IMR-90 (cell line): ENCODE results near the gene POR.

Experiments
- CEBPB ChIP-seq: IDR thresholded peaks from 2 replicates; pipeline ENCODE4 v1.6.1; 2012; ENCODE audit warnings: low read depth, low read length, improper control_type of control experiment
- MAFK ChIP-seq: IDR thresholded peaks from 2 replicates; pipeline ENCODE4 v1.6.1; 2012; ENCODE audit warnings: low read depth, low read length, improper control_type of control experiment
- POLR2A ChIP-seq: IDR thresholded peaks from 2 replicates; pipeline ENCODE4 v1.6.1; 2012; ENCODE audit warnings: mild to moderate bottlenecking, low read depth, low read length
- RCOR1 ChIP-seq: IDR thresholded peaks from 2 replicates; pipeline ENCODE4 v1.6.1; 2012; ENCODE audit warnings: mild to moderate bottlenecking, low read length, improper control_type of control experiment; ENCODE audit not compliant: insufficient replicate concordance
- RFX5 ChIP-seq: IDR thresholded peaks from 2 replicates; pipeline ENCODE4 v1.8.0; 2012; ENCODE audit warnings: low read depth, mild to moderate bottlenecking, low read length, moderate library complexity
- TF ChIP-seq, protein P1 (sequence below): conservative IDR thresholded peaks from 2 replicates; pipeline ENCODE4 v1.5.1; 2012; ENCODE audit warnings: mild to moderate bottlenecking, low read depth, low read length, improper control_type of control experiment
- TF ChIP-seq, protein P2 (sequence below): fragments of 150-350 bp; IDR thresholded peaks from 2 replicates; pipeline ENCODE4 v1.6.1; 2017; ENCODE audit warnings: mild to moderate bottlenecking, antibody characterized with exemption, low read length, low read depth

DNA sequence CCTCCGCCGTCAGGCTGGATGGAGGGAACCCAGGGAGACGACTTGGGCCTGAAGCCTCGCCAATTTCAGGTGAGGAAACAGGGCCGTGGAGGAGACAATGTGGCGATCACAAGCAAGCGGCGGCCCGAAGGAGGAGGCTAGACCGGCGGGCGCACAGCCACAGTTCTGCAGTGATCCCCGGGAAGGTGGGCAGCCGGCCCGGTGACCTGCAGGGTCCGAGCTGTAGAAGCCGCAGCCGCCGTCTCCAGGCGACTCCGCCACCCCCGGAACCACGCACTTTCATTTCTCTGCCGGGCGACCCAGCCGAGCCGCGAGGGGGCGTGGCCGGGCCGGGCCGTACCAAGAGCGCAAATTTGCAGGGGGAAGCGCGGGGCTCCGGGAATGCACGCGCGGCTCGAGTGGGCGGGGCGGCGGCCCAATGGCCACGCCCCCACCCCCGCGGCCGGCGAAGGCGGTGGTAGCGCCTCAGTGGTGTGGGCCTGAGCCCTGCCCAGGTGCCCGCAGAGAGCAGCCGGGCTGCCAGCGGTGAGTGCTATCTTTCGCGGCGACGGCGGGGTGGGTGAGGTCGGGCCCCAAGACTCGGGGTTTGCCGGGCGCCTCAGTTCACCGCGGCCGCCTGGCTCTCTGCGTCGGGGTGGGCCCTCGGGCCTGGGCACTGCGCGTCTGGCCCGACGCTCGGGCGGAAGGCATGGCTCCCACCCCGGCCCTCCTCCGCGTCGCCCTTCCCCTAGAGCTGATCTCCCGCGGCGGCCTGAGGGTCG is at the start of gene POR:
- TF ChIP-seq POLR2A (peak; percentile 99), RCOR1 (peak; percentile 42), RFX5 (no peak), CEBPB (no peak), MAFK (no peak)
- TF ChIP-seq, protein P1, sequence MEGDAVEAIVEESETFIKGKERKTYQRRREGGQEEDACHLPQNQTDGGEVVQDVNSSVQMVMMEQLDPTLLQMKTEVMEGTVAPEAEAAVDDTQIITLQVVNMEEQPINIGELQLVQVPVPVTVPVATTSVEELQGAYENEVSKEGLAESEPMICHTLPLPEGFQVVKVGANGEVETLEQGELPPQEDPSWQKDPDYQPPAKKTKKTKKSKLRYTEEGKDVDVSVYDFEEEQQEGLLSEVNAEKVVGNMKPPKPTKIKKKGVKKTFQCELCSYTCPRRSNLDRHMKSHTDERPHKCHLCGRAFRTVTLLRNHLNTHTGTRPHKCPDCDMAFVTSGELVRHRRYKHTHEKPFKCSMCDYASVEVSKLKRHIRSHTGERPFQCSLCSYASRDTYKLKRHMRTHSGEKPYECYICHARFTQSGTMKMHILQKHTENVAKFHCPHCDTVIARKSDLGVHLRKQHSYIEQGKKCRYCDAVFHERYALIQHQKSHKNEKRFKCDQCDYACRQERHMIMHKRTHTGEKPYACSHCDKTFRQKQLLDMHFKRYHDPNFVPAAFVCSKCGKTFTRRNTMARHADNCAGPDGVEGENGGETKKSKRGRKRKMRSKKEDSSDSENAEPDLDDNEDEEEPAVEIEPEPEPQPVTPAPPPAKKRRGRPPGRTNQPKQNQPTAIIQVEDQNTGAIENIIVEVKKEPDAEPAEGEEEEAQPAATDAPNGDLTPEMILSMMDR: no peak
- TF ChIP-seq, protein P2, sequence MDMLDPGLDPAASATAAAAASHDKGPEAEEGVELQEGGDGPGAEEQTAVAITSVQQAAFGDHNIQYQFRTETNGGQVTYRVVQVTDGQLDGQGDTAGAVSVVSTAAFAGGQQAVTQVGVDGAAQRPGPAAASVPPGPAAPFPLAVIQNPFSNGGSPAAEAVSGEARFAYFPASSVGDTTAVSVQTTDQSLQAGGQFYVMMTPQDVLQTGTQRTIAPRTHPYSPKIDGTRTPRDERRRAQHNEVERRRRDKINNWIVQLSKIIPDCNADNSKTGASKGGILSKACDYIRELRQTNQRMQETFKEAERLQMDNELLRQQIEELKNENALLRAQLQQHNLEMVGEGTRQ: no peak
